RWPE1 (cell line): ENCODE data around the gene AFF1.

Source experiments
- CTCF ChIA-PET: fragments of 350-600 bp; sonication (Branson Sonifier 250); formaldehyde crosslinking; extraction: SDS; loops from one replicate; lab custom pipeline; 2021; lab: Yijun Ruan, JAX
- POLR2A ChIA-PET: fragments of 400-600 bp; formaldehyde crosslinking; extraction: SDS; loops from one replicate; lab custom pipeline; 2020; ENCODE audit warnings: antibody characterized with exemption; ENCODE audit not compliant: low non-redundant PET; lab: Yijun Ruan, JAX
- DNase-seq: peaks from one replicate; pipeline ENCODE4 v3.0.0; 2012; ENCODE audit warnings: low spot score
- H3K27ac ChIP-seq: fragments of 450-650 bp; 2 replicates; pipeline ENCODE4 v1.5.1; 2017
- CTCF ChIP-seq: fragments of 450-650 bp; conservative IDR thresholded peaks from 2 replicates; pipeline ENCODE4 v1.5.1; 2017; ENCODE audit warnings: low read depth, mild to moderate bottlenecking

AFF1 gene

GRCh38 chr4:87053802-87054767 is 119.3 kb downstream of the AFF1 start:
- no peak overlapping the region for H3K27ac ChIP-seq
- no peak for TF ChIP-seq CTCF
- no peak for DNase-seq
- ChIA-PET CTCF (interaction anchor here (0.7 kb wide), 1 partner anchor 183 kb away, joined by 3 read pairs; no protein-coding TSS in a partner anchor), POLR2A (no interaction called here)

GRCh38 chr4:87054900-87055299 is 120.1 kb downstream of the AFF1 start:
- CTCF ChIA-PET, result no interaction called here
- H3K27ac ChIP-seq, result no peak overlapping the region
- TF ChIP-seq CTCF, result no peak
- no peak for DNase-seq
- POLR2A ChIA-PET, result no interaction called here

- TF ChIP-seq CTCF, result no peak
- ChIA-PET POLR2A (no interaction called here), CTCF (no interaction called here)
- no peak for DNase-seq
- no peak overlapping the region for H3K27ac ChIP-seq
Observed at GRCh38 chr4:87055311-87055710, 120.5 kb downstream of the AFF1 start.

GRCh38 chr4:87056881-87057280 is 122.1 kb downstream of the AFF1 start:
- H3K27ac ChIP-seq, result no peak overlapping the region
- DNase-seq, result no peak
- ChIA-PET POLR2A (no interaction called here), CTCF (interaction anchor here (0.6 to 0.9 kb wide), 2 partner anchors 162 to 724 kb away, joined by 3 to 5 read pairs; no protein-coding TSS in a partner anchor)
- no peak for TF ChIP-seq CTCF

GRCh38 chr4:87057835-87058355 is 123.1 kb downstream of the AFF1 start:
- CTCF ChIA-PET, result interaction anchor here (0.6 to 0.7 kb wide), 2 partner anchors 119 to 156 kb away, joined by 3 to 5 read pairs; no protein-coding TSS in a partner anchor
- no peak for TF ChIP-seq CTCF
- POLR2A ChIA-PET, result no interaction called here
- H3K27ac ChIP-seq, result no peak overlapping the region
- DNase-seq, result peak; percentile 28

- ChIA-PET POLR2A (no interaction called here), CTCF (interaction anchor here (0.6 to 0.7 kb wide), 2 partner anchors 120 to 156 kb away, joined by 3 to 5 read pairs; no protein-coding TSS in a partner anchor)
- H3K27ac ChIP-seq, result no peak overlapping the region
- no peak for TF ChIP-seq CTCF
- DNase-seq, result no peak
Observed at GRCh38 chr4:87058356-87059073, 123.7 kb downstream of the AFF1 start.
